ENCODE measurements around the gene USP10.

USP10 gene

GRCh38 chr16:84807776-84808175, 108.0 kb downstream of the USP10 start:
- H3K4me3 ChIP-seq (ENCODE audit: severe bottlenecking): no peak overlapping the region
- no peak for TF ChIP-seq CTCF (IDR thresholded peaks at IDR 0.05; ENCODE audit: poor library complexity, severe bottlenecking)
- H3K27ac ChIP-seq (ENCODE audit: poor library complexity, severe bottlenecking): no peak overlapping the region
- peaks cover 14% of the 10 kb centered on the region for H3K4me1 ChIP-seq (ENCODE audit: insufficient read depth, poor library complexity, severe bottlenecking)
- ATAC-seq (ENCODE audit: low read depth) (no peak), DNase-seq (ENCODE audit: low spot score) (no peak)
- no peaks in the 10 kb centered on the region for H3K9me3 ChIP-seq (ENCODE audit: severe bottlenecking)
- no peaks in the 10 kb centered on the region for H3K27me3 ChIP-seq (ENCODE audit: insufficient read depth, poor library complexity, severe bottlenecking)
- no peaks in the 10 kb centered on the region for H3K36me3 ChIP-seq (ENCODE audit: low read depth)

- Histone ChIP-seq H3K9me3 (ENCODE audit: severe bottlenecking) (no peaks in the 10 kb centered on the region), H3K36me3 (ENCODE audit: low read depth) (no peaks in the 10 kb centered on the region), H3K4me3 (ENCODE audit: severe bottlenecking) (no peak overlapping the region), H3K4me1 (ENCODE audit: insufficient read depth, poor library complexity, severe bottlenecking) (peaks cover 14% of the 10 kb centered on the region), H3K27me3 (ENCODE audit: insufficient read depth, poor library complexity, severe bottlenecking) (no peaks in the 10 kb centered on the region), H3K27ac (ENCODE audit: poor library complexity, severe bottlenecking) (no peak overlapping the region)
- no peak for DNase-seq (ENCODE audit: low spot score)
- no peak for ATAC-seq (ENCODE audit: low read depth)
- TF ChIP-seq CTCF (IDR thresholded peaks at IDR 0.05; ENCODE audit: poor library complexity, severe bottlenecking): no peak
Measured at GRCh38 chr16:84808826-84809225, 109.0 kb downstream of the USP10 start.

- no peak for TF ChIP-seq CTCF (IDR thresholded peaks at IDR 0.05; ENCODE audit: poor library complexity, severe bottlenecking)
Measured at GRCh38 chr16:84810518-84811273, 110.9 kb downstream of the USP10 start.

GRCh38 chr16:84811529-84811928, 111.7 kb downstream of the USP10 start:
- Histone ChIP-seq H3K9me3 (ENCODE audit: severe bottlenecking) (no peaks in the 10 kb centered on the region), H3K4me3 (ENCODE audit: severe bottlenecking) (no peak overlapping the region), H3K27me3 (ENCODE audit: insufficient read depth, poor library complexity, severe bottlenecking) (no peaks in the 10 kb centered on the region), H3K4me1 (ENCODE audit: insufficient read depth, poor library complexity, severe bottlenecking) (peaks cover 8% of the 10 kb centered on the region), H3K27ac (ENCODE audit: poor library complexity, severe bottlenecking) (no peak overlapping the region), H3K36me3 (ENCODE audit: low read depth) (no peaks in the 10 kb centered on the region)
- TF ChIP-seq CTCF (IDR thresholded peaks at IDR 0.05; ENCODE audit: poor library complexity, severe bottlenecking): no peak
- ATAC-seq (ENCODE audit: low read depth): no peak
- DNase-seq (ENCODE audit: low spot score): no peak

More at GRCh38 chr16:84810518-84811273, 110.9 kb downstream of the USP10 start:
- H3K9me3 ChIP-seq (ENCODE audit: severe bottlenecking): no peaks in the 10 kb centered on the region
- DNase-seq (ENCODE audit: low spot score): no peak
- peaks cover 14% of the 10 kb centered on the region for H3K4me1 ChIP-seq (ENCODE audit: insufficient read depth, poor library complexity, severe bottlenecking)
- H3K4me3 ChIP-seq (ENCODE audit: severe bottlenecking): no peak overlapping the region
- no peak for ATAC-seq (ENCODE audit: low read depth)
- no peaks in the 10 kb centered on the region for H3K36me3 ChIP-seq (ENCODE audit: low read depth)
- no peak overlapping the region for H3K27ac ChIP-seq (ENCODE audit: poor library complexity, severe bottlenecking)
- no peaks in the 10 kb centered on the region for H3K27me3 ChIP-seq (ENCODE audit: insufficient read depth, poor library complexity, severe bottlenecking)
